ENCODE measurements around the gene CCDC124. TPM values are rescaled to one million over a fixed set of nuclear protein-coding genes. Genes with fewer than 3 reads are reported as not detected.

Gene CCDC124
- total and polyA plus RNA-seq, 11 donors, result 45.4 to 195 (median 71.8) TPM

DNA sequence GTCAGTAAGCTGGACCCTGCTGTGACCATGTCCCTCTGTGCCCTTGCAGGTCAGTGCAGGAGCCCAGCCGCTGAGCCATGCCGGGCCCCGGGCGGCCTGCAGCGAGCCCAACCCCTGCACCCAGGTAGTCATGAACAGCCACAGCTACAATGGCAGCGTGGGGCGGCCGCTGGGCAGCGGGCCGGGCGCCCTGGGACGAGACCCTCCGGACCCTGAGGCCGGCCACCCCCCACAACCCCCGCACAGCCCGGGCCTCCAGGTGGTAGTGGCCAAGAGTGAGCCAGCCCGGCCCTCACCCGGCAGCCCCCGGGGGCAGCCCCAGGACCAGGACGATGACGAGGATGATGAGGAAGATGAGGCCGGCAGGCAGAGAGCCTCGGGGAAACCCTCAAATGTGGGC, 40.9 kb downstream of the CCDC124 start:
- intact Hi-C loops (cut with DNase I), result no loop called here
- Histone ChIP-seq H3K27me3 (peaks cover 0 to 25% (median 0%) of the 10 kb centered on the region in 9 donors), H3K9me3 (no peaks in the 10 kb centered on the region), H3K4me1 (no peaks in the 10 kb centered on the region), H3K27ac (no peak overlapping the region), H3K36me3 (no peaks in the 10 kb centered on the region), H3K4me3 (no peak overlapping the region)
- TF ChIP-seq CTCF (IDR thresholded peaks at IDR 0.05) (no peak), POLR2A (IDR thresholded peaks at IDR 0.05) (no peak)
- WGBS, 4 donors, result 91 to 95% (median 94%) methylated on average over 19 to 23 of the region's 23 CpGs
- ATAC-seq, result peak in 1 of 4 donors; percentile 23
- DNase-seq, result no peak

DNA sequence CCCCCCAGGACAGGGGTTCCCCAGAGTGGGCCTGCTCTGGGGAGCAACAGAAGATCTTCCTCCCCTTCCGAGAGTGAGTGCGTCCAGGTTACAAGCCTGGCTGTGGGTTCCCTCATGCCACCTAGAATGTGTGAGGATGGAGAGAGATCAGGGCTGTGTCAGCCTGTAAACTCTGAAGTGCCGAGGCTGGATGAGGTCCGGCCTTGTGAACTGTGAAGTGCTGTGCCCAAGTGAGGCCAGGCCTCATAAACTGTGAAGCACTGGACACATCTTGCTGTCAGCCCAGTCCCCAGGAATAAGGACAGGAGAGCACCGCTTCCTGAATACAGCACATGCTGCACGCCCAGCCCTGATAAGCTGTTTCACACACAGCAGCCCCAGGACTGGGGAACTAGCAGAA, 41.7 kb downstream of the CCDC124 start:
- TF ChIP-seq POLR2A (IDR thresholded peaks at IDR 0.05) (no peak), CTCF (IDR thresholded peaks at IDR 0.05) (no peak)
- WGBS, 4 donors, result 73 to 85% (median 81%) methylated on average over 2 to 6 of the region's 6 CpGs
- intact Hi-C loops (cut with DNase I), result no loop called here
- Histone ChIP-seq H3K36me3 (no peaks in the 10 kb centered on the region), H3K27me3 (peaks cover 0 to 17% (median 0%) of the 10 kb centered on the region in 9 donors), H3K27ac (no peak overlapping the region), H3K4me1 (no peaks in the 10 kb centered on the region), H3K4me3 (no peak overlapping the region), H3K9me3 (no peaks in the 10 kb centered on the region)
- no peak for DNase-seq
- no peak for ATAC-seq

GRCh38 chr19:17975032-17975431, 42.2 kb downstream of the CCDC124 start:
- no peaks in the 10 kb centered on the region for H3K4me1 ChIP-seq
- ATAC-seq, result no peak
- 80 to 90% (median 83%) methylated on average over 8 of the region's 8 CpGs for WGBS, 4 donors
- intact Hi-C loops (cut with DNase I), result no loop called here
- H3K36me3 ChIP-seq, result no peaks in the 10 kb centered on the region
- no peaks in the 10 kb centered on the region for H3K9me3 ChIP-seq
- no peak overlapping the region for H3K27ac ChIP-seq
- TF ChIP-seq CTCF (IDR thresholded peaks at IDR 0.05) (no peak), POLR2A (IDR thresholded peaks at IDR 0.05) (no peak)
- H3K4me3 ChIP-seq, result no peak overlapping the region
- DNase-seq, result no peak
- peaks cover 0 to 14% (median 0%) of the 10 kb centered on the region in 9 donors for H3K27me3 ChIP-seq

GRCh38 chr19:17977021-17977420, 44.2 kb downstream of the CCDC124 start:
- WGBS, 4 donors, result 81 to 89% (median 84%) methylated on average over 4 of the region's 4 CpGs
- TF ChIP-seq POLR2A (IDR thresholded peaks at IDR 0.05), result no peak
- no peak for TF ChIP-seq CTCF (IDR thresholded peaks at IDR 0.05)

More at GRCh38 chr19:17977021-17977420, 44.2 kb downstream of the CCDC124 start:
- ATAC-seq (no peak), DNase-seq (no peak)
- no peak overlapping the region for H3K27ac ChIP-seq
- no peak overlapping the region for H3K4me3 ChIP-seq
- peaks cover 0 to 12% (median 0%) of the 10 kb centered on the region in 9 donors for H3K27me3 ChIP-seq
- H3K4me1 ChIP-seq, result no peaks in the 10 kb centered on the region
- H3K9me3 ChIP-seq, result no peaks in the 10 kb centered on the region
- no peaks in the 10 kb centered on the region for H3K36me3 ChIP-seq
- intact Hi-C loops (cut with DNase I), result no loop called here
